GM18508 (cell line): ENCODE measurements around the gene PLSCR5.

Experiments used
- ATAC-seq: cut with Tn5 transposase; IDR thresholded peaks from one replicate; pipeline ENCODE4 v1.9.1; 2021; ENCODE audit warnings: moderate number of reproducible peaks; ENCODE audit not compliant: insufficient read depth, unreplicated experiment

Gene PLSCR5

GRCh38 chr3:146605106-146605505 is at the start of gene PLSCR5:
Gene PLSCR5 (minus strand): TSS chr3:146605346. CDS start chr3:146605212, 134 bp downstream.
- no peak for ATAC-seq

GRCh38 chr3:146653978-146654377 is 48.8 kb upstream of the PLSCR5 start:
- no peak for ATAC-seq

- ATAC-seq = no peak
These were observed 45.7 kb upstream of the PLSCR5 start for GRCh38 chr3:146650691-146651442.

GRCh38 chr3:146646261-146646660 is 41.1 kb upstream of the PLSCR5 start:
- no peak for ATAC-seq

- ATAC-seq = peak; percentile 69
These were observed 36.1 kb upstream of the PLSCR5 start for GRCh38 chr3:146640955-146641867.

GRCh38 chr3:146640361-146640760 is 35.2 kb upstream of the PLSCR5 start:
- ATAC-seq = no peak

GRCh38 chr3:146638718-146639117 is 33.6 kb upstream of the PLSCR5 start:
- no peak for ATAC-seq

GRCh38 chr3:146637871-146638270 is 32.7 kb upstream of the PLSCR5 start:
- no peak for ATAC-seq

GRCh38 chr3:146636881-146637280 is 31.7 kb upstream of the PLSCR5 start:
- no peak for ATAC-seq

- ATAC-seq = no peak
These were observed 29.2 kb upstream of the PLSCR5 start for GRCh38 chr3:146634346-146634745.

- no peak for ATAC-seq
These were observed 23.5 kb upstream of the PLSCR5 start for GRCh38 chr3:146628671-146629070.

GRCh38 chr3:146626403-146627122 is 21.4 kb upstream of the PLSCR5 start:
- no peak for ATAC-seq

- ATAC-seq = peak; percentile 70
These were observed 20.1 kb upstream of the PLSCR5 start for GRCh38 chr3:146625186-146625775.

GRCh38 chr3:146621723-146622122 is 16.6 kb upstream of the PLSCR5 start:
- no peak for ATAC-seq

- ATAC-seq = no peak
These were observed 6.9 kb upstream of the PLSCR5 start for GRCh38 chr3:146612015-146612414.

- no peak for ATAC-seq
These were observed 6.0 kb upstream of the PLSCR5 start for GRCh38 chr3:146611096-146611495.

- no peak for ATAC-seq
These were observed 6.6 kb downstream of the PLSCR5 start for GRCh38 chr3:146598535-146598934.

GRCh38 chr3:146594843-146595482 is 10.2 kb downstream of the PLSCR5 start:
- no peak for ATAC-seq

- ATAC-seq = no peak
These were observed 11.4 kb downstream of the PLSCR5 start for GRCh38 chr3:146593776-146594175.

GRCh38 chr3:146590521-146590920 is 14.6 kb downstream of the PLSCR5 start:
- ATAC-seq = no peak
